GM23338 (cell line): Measurements from ENCODE around the gene FILIP1L. TPM values are rescaled to one million over a fixed set of nuclear protein-coding genes. Genes with fewer than 3 reads are reported as not detected.
A peak's percentile ranks its signal among the peaks of the same experiment; 100 is the strongest.

Experiments
- ATAC-seq: fragments of 200-7000 bp; cut with Tn5 transposase; 3 replicates; pipeline ENCODE4 v1.9.1; 2020
- DNase-seq: peaks from one replicate; pipeline ENCODE4 v3.0.0-alpha.2; 2015; ENCODE audit warnings: low spot score
- H2AFZ ChIP-seq: fragments of 200-600 bp; sonication (generic); 2 replicates; pipeline ENCODE4 v1.8.0; 2016; ENCODE audit warnings: antibody characterized with exemption, mild to moderate bottlenecking, moderate library complexity
- H3F3A ChIP-seq: fragments of 200-600 bp; sonication (generic); replicated peaks from 2 replicates; pipeline ENCODE4 v1.8.0; 2017; ENCODE audit warnings: antibody characterized with exemption, mixed run types, low read depth
- H3K27ac ChIP-seq: fragments of 200-600 bp; sonication (generic); 2 replicates; pipeline ENCODE4 v1.6.1; 2016; ENCODE audit warnings: low read depth
- H3K27me3 ChIP-seq: fragments of 200-600 bp; sonication (generic); 2 replicates; pipeline ENCODE4 v1.8.0; 2016; ENCODE audit warnings: mild to moderate bottlenecking, mixed run types, moderate library complexity; ENCODE audit not compliant: insufficient read depth
- H3K36me3 ChIP-seq: fragments of 200-600 bp; sonication (generic); 2 replicates; pipeline ENCODE4 v1.8.0; 2016; ENCODE audit warnings: mild to moderate bottlenecking; ENCODE audit not compliant: insufficient read depth
- H3K4me1 ChIP-seq: fragments of 200-600 bp; sonication (generic); 2 replicates; pipeline ENCODE4 v1.8.0; 2016; ENCODE audit warnings: mild to moderate bottlenecking, moderate library complexity; ENCODE audit not compliant: insufficient read depth
- H3K4me2 ChIP-seq: fragments of 200-600 bp; sonication (generic); 2 replicates; pipeline ENCODE4 v1.7.1; 2017; ENCODE audit warnings: mixed run types
- H3K4me3 ChIP-seq: fragments of 200-600 bp; sonication (generic); 2 replicates; pipeline ENCODE4 v1.6.1; 2016; ENCODE audit warnings: mixed run types
- H3K79me2 ChIP-seq: fragments of 200-600 bp; sonication (generic); replicated peaks from 2 replicates; pipeline ENCODE4 v1.8.0; 2017; ENCODE audit warnings: mild to moderate bottlenecking; ENCODE audit not compliant: insufficient read depth
- H3K9me2 ChIP-seq: fragments of 200-600 bp; sonication (generic); 2 replicates; pipeline ENCODE4 v1.8.0; 2017; ENCODE audit not compliant: insufficient read depth
- H4K20me1 ChIP-seq: fragments of 200-600 bp; sonication (generic); replicated peaks from 2 replicates; pipeline ENCODE4 v1.8.0; 2017; ENCODE audit warnings: mild to moderate bottlenecking; ENCODE audit not compliant: insufficient read depth
- H3K27ac Mint-ChIP-seq: 2 replicates; pipeline ENCODE4 v1.8.0; 2020; ENCODE audit warnings: inconsistent platforms, mild to moderate bottlenecking, moderate library complexity, mixed read lengths
- H3K27me3 Mint-ChIP-seq: 3 replicates; pipeline ENCODE4 v1.8.0; 2022; ENCODE audit warnings: low read depth, mild to moderate bottlenecking, moderate library complexity, mixed read lengths, inconsistent platforms; ENCODE audit not compliant: insufficient read depth, poor library complexity
- H3K36me3 Mint-ChIP-seq: 3 replicates; pipeline ENCODE4 v1.8.0; 2021; ENCODE audit warnings: low read depth, mild to moderate bottlenecking, inconsistent platforms, moderate library complexity, mixed read lengths
- H3K4me1 Mint-ChIP-seq: 3 replicates; pipeline ENCODE4 v1.8.0; 2020; ENCODE audit warnings: mild to moderate bottlenecking, inconsistent platforms, mixed read lengths
- H3K4me3 Mint-ChIP-seq: 3 replicates; pipeline ENCODE4 v1.8.0; 2021; ENCODE audit warnings: moderate library complexity, mild to moderate bottlenecking, inconsistent platforms, mixed read lengths
- H3K9me3 Mint-ChIP-seq: 3 replicates; pipeline ENCODE4 v1.8.0; 2020; ENCODE audit warnings: moderate library complexity, mild to moderate bottlenecking, inconsistent platforms, mixed read lengths
- CREB1 ChIP-seq: fragments of 250-450 bp; sonication (Bioruptor Pico); IDR thresholded peaks from 2 replicates; pipeline ENCODE4 v1.5.0; 2020; ENCODE audit warnings: low read depth, mild to moderate bottlenecking, moderate library complexity
- ETS1 ChIP-seq: IDR thresholded peaks from 2 replicates; pipeline ENCODE4 v1.6.1; 2016; ENCODE audit warnings: antibody characterized with exemption
- EZH2 ChIP-seq: fragments of 200-600 bp; sonication (generic); IDR thresholded peaks from one replicate; pipeline ENCODE4 v1.8.0; 2017; ENCODE audit warnings: antibody characterized with exemption, mild to moderate bottlenecking, low read depth; ENCODE audit not compliant: unreplicated experiment
- JUNB ChIP-seq: IDR thresholded peaks from one replicate; pipeline ENCODE4 v1.6.1; 2016; ENCODE audit warnings: antibody characterized with exemption; ENCODE audit not compliant: unreplicated experiment
- POLR2AphosphoS5 ChIP-seq: IDR thresholded peaks from 2 replicates; pipeline ENCODE4 v1.6.1; 2016; ENCODE audit warnings: antibody characterized with exemption, low read depth
- ZNF114 ChIP-seq: fragments of 250-450 bp; sonication (Bioruptor Pico); IDR thresholded peaks from 2 replicates; pipeline ENCODE4 v1.5.0; 2020; ENCODE audit warnings: mild to moderate bottlenecking, moderate library complexity
- ZNF331 ChIP-seq: fragments of 250-450 bp; sonication (Bioruptor Pico); IDR thresholded peaks from 2 replicates; pipeline ENCODE4 v1.5.0; 2020; ENCODE audit warnings: low read depth, mild to moderate bottlenecking, moderate library complexity
- ZNF462 ChIP-seq: fragments of 250-450 bp; sonication (Bioruptor Pico); IDR thresholded peaks from 2 replicates; pipeline ENCODE4 v1.5.0; 2020; ENCODE audit warnings: mild to moderate bottlenecking, moderate library complexity
- polyA plus RNA-seq: library from polyadenylated mRNA; unstranded; fragments of >200 nt; fragmentation: Nextera tagmentation; extraction: Ambion mirVana; gene quantifications from 2 replicates; pipeline ENCODE4 v1.2.1, GENCODE V29; 2016
- total RNA-seq: library from RNA; depleted of rRNA; stranded (reverse); fragments of >200 nt; shearing (Covaris generic); gene quantifications from 2 replicates; pipeline ENCODE4 v1.2.3, GENCODE V29; 2014

FILIP1L gene
- total and polyA plus RNA-seq, 2 experiments from 2014 or later: 1.6 TPM; not detected in 1

- H3F3A ChIP-seq: no peaks in the 10 kb centered on the region
- ATAC-seq: no peak
Observed at GRCh38 chr3:99925584-99926230, 188.6 kb downstream of the FILIP1L start.

More at GRCh38 chr3:99925584-99926230, 188.6 kb downstream of the FILIP1L start:
- H3K4me3 Mint-ChIP-seq: no peak overlapping the region
- peaks cover 66% of the 10 kb centered on the region for H3K4me1 Mint-ChIP-seq
- peaks cover 59% of the 10 kb centered on the region for H3K4me1 ChIP-seq
- H3K27ac Mint-ChIP-seq: peak overlapping the region; percentile 44; the same call in 1 of the 2 replicates
- no peaks in the 10 kb centered on the region for H3K36me3 ChIP-seq
- H3K27ac ChIP-seq: no peak overlapping the region
- no peak for DNase-seq
- no peak overlapping the region for H2AFZ ChIP-seq
- H3K4me3 ChIP-seq: no peak overlapping the region
- no peaks in the 10 kb centered on the region; the same call in 2 of the 3 replicates for H3K36me3 Mint-ChIP-seq
- H3K27me3 Mint-ChIP-seq: peaks cover 4% of the 10 kb centered on the region
- TF ChIP-seq EZH2 (no peak), POLR2AphosphoS5 (no peak), ETS1 (no peak), ZNF331 (CRISPR knock-in tag) (no peak), ZNF462 (CRISPR knock-in tag) (no peak), CREB1 (CRISPR knock-in tag) (no peak), JUNB (no peak), ZNF114 (CRISPR knock-in tag) (no peak)
- no peaks in the 10 kb centered on the region; the same call in 2 of the 3 replicates for H3K9me3 Mint-ChIP-seq
- H3K79me2 ChIP-seq: peaks cover 12% of the 10 kb centered on the region
- no peaks in the 10 kb centered on the region for H3K27me3 ChIP-seq
- no peaks in the 10 kb centered on the region for H4K20me1 ChIP-seq
- H3K4me2 ChIP-seq: peak overlapping the region; percentile 35; the same call in 1 of the 2 replicates
- no peaks in the 10 kb centered on the region for H3K9me2 ChIP-seq
